ENCODE measurements around the gene CHIC2.
A peak's percentile ranks its signal among the peaks of the same experiment; 100 is the strongest.

The CHIC2 gene

DNA sequence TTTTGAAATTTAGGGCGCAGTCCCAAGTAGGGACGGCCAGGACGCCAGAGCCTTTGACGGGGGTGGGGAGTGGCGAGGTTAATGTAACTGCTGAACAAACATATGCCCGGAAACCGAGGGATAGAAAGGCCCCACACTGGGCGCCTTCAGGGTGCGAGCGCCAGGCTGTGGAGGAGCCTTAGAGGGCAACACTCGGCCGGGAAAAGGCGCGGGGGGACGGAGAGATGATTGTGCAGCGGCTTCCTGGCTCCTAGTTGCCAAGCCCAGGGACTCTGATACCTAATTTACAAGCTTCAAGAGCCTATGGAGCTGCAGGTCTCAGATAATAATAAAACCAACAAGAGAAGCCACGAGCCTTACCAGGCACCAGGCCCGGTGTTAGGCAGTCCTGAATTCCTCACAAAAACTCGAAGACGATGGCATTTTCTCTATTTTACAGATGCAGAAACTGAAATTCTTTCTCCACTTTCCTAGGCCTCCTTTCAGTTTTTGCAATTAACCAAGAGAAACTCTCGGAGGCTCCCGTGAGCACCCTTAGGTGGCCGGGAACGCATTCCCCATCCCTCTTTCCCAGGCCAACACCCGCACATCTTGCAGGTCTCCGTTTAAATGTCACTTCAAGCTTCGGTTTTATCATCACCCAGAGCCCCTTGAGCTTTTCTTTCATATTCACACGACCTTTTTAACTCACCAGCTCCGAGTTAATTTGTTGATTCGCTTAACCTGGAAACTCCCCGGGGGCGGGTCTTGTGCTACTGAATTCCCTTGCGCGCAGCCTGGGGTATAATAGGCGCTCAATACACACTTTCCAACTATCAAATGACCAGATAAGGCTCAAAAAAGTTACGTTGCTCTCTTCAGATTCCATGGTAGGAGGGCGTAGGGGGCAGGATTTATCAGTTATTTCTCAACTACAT lies 29.2 kb upstream of the CHIC2 start:
- no peak for DNase-seq (ENCODE audit: low read depth)

DNA sequence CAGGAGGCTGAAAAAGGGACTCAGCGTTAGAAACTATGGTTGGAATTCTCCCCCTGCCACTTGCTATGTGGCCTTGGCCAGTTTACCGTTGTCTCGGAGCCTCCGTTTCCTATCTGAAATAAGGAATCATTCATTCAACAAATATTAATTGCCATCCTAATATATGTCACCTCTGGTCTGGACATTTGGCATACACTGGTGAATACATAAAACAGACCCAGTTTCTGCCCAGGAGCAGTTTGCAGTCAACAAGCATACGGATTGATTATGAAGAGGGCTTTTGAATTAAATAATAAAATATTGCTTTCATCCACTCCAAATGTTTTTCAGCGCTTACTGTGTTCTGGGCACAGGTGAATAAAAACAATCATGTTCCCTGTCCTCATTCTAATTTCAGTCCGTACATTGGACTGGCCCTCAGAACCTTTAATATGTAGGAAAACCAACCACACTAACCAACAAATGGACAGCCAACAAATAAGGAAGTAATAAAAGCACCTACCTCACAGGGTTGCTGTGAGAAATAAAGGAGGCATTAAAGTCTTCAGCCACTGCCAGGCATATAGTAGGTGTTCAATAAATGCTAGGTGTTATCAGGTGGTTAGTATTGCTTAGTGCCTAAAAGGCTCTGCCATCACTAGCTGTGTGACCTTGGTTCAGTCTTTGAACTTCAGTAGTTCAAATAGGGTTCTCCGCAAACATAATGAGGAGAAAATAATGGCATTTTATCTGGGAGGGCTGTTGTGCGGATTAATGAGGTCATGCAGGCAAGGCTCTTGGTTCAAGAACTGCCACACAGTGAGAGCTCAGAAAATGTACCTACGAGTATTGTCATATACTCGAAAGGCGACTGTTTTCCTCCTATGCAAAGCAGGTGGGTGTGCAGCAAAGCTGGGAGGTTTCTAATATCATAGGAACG lies 28.3 kb upstream of the CHIC2 start:
- no peak for DNase-seq (ENCODE audit: low read depth)

DNA sequence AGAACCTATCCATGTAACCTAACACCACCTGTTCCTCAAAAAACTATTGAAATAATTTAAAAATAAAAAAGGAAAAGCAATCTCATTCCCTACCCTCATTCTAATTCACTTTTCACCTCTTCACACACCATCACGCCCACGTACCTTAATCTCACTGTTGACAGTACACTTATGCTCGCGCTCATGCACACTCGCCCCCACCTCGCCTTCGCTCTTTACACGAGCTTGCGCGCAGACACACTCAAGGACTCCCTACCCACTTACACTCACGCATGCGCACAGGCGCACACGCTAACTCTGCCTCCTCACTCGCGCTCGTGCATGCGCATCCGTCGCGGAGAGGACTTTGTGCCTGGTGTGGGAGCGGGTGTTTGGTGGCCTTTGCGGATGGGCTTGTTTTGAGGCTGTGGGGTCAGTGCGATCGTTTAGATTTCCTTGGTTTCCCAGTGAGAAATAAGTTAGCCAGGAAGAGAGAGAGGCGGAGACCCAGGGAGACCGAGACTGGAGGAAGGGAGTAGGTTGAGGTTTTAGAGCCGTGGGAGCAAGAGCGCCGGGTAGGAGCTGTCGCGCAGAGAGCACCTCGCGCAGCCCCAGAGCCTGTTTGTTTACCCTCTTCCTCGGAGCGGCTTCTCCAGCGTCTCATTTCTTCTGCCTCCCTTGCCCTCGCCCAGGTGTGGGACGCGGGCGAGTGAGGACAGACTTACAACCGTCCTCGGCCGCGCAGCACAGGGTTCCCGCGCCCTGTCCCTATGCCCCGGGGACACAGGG lies 27.4 kb upstream of the CHIC2 start:
- DNase-seq (ENCODE audit: low read depth), result peak; percentile 71

DNA sequence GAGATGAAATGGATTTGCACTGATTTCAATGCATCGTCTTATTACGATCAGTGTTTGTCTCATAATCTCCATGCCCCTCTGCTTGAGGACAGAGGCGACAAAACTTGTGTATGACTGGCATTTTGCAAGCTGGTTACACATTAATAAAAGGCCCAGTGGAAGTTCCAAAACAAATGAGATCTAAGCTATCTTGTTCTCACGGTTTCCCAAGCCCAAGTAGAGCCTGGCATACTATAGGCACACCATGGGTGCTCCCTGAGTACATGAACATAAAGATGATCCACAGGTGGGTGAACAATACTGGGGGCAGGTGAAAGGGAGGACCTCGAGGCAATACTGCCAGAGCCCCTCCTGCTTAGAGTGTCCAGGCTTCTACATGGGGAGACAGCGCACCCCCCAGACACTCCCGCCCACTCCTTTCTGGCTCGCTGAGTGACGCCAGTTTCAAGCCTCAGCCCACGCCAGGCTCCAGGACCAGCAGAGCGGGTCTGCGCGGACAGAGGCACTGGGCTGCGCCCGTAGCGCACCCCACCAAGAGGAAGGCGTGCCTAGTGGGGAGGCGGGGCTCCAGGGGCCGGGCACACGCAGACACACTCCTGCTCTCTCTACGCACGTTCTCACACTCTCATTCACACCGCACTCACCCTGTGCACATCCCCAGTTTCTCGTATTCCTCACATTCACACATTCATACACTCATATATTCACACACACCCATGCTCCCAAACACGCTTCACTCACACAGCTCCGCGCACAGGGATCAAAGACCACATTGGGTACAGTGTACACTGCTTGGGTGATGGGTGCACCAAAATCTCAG lies 26.6 kb upstream of the CHIC2 start:
- DNase-seq (ENCODE audit: low read depth), result no peak

DNA sequence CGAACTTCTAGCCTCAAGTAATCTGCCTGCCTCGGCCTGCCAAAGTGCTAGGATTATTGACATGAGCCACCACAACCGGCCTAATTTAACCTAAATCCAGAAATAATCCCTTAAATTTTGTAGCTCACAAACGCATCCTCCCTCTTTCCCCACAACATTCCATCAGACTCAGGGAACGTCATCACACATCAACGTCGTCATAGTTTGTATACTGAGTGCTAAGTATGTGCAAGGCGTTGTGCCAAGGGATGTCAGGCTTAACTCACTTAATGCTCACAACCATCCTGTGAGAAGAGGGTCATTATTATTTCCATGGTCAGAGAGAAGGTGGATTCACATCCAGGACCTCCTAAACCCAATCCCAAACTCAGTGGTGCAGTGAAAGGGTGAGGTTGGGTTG lies 26.0 kb upstream of the CHIC2 start:
- DNase-seq (ENCODE audit: low read depth), result no peak

DNA sequence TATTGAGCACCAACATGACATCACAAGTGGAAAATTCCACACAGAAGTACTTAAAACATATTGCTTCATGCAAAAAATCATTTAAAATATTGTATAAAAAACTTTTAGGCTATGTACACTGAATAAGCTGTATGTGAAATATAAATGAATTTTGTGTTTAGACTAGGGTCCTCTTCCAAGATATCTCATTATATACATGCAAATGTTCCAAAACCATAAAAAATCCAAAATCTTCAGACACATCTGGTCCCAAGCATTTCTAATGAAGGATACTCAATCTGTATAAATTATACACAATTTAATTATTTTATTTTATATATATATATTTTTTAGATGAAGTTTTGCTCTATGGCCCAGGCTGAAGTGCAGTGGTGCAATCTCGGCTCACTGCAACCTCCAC lies 25.5 kb upstream of the CHIC2 start:
- DNase-seq (ENCODE audit: low read depth), result no peak

DNA sequence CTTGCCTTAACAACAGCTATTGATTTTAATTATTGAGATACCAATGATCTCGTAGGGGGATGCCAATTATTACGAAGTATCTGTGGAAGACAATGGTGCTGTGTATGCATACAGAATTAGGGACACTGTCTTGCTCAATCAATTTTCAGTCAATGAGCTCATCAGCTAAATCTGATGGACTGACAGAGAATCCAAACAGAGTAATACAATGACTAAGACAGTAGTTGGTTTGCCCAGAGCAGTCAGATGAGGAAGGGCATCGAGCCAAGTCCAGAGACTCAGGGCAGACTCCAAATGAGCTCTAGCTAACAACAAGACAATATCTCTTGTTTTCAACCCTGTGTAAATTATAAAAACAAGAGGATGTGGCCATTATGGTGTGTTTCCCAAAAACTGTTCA lies 20.9 kb upstream of the CHIC2 start:
- no peak for DNase-seq (ENCODE audit: low read depth)

DNA sequence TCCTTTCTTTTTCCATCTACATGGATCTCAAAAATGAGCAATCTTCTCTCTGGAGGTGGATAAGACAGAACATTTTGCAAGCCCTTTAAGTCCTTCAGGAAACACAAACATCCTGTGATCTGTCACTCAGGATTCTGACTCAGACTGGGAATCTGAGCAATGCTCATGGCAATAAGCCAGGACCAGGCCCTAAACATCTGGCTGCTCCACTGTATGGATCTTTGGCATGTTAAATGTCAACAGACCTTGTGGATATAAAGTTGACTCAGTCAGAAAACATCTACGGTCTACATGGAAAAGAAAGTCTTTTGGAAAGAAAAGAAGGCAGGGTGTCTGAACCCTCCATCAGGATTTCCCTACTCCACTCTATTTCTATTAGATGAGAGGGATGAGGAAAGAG lies 17.8 kb upstream of the CHIC2 start:
- DNase-seq (ENCODE audit: low read depth), result no peak

DNA sequence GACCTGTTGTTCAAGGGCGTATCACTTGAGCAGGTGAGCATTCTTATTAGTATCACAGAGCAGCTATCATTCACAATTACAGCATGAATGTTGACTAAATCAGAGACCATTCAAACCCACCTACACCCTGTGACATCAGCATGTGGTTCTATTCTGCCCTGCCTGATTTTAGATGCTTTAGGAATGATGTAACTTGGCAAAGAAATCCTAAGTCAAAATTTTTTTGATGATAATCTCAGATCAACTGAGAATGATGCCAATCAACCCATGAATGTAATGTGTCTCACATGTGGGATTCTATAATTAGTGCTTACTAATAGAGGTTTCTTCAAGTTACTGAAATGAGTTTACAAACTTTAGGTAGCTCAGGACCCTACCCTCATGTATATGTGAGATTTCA lies 13.4 kb upstream of the CHIC2 start:
- no peak for DNase-seq (ENCODE audit: low read depth)

DNA sequence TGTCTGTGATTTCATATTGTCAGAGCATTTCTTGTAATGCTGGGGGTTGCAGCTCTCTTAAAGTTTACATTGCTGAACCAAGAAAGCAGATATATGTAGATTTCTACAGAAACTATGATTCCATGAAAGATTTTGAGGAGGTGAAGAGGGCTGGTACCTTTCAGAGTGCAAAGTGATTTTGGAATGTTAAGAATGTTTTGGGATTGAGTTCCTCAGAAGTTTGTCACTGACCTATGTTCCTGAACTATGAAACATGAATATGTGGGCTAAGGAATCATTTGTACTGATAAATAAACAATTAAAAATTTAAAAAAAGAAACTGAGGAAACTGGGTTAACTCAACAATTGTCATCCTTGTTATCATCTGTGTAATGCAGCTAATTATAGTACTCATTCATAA lies 12.3 kb upstream of the CHIC2 start:
- DNase-seq (ENCODE audit: low read depth), result no peak

DNA sequence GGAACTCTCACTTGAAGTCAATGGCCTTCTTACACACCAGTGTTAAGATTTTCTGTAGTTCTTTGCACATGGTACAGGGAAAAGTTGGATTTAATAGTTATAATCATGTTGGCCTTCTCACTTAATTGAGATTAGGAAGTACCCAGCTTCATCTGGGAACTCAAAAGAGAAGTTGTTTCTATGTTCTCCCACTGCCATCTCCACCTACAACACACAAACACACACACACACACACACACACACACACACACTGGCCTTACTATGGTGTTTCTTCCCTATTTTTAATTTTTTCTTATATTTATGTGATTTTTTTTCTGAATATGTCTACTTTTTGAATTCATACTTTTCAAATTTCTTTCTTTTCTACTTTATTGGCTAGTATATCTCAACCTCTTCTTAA lies 10.0 kb upstream of the CHIC2 start:
- DNase-seq (ENCODE audit: low read depth), result no peak

DNA sequence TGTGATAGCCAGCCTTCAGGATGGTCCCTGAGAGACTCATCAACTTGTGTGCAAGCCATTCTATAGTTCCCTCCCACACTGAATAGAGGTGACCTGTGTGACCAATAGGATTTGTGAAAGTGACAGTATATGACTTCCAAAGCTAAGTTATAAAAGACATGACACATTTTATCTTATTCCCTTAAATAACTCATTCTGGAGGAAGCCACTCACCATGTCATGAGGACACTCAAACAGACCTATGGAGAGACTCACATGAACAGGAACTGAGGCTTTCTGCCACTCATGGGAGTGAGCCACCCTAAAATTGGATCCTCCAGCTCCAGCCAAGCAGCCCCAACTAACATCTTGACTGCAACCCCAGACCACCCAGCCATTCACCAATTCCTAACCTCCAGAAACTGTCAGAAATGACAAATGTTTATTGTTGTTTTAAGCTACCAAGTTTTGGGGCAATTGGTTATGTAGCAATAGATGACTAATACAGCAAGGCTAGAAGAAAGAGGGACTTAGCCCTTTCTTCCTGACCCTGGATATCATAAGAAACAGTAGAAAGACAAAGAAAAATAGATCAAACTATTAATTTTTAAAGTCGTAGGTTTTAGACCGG lies 9.0 kb upstream of the CHIC2 start:
- no peak for DNase-seq (ENCODE audit: low read depth)

DNA sequence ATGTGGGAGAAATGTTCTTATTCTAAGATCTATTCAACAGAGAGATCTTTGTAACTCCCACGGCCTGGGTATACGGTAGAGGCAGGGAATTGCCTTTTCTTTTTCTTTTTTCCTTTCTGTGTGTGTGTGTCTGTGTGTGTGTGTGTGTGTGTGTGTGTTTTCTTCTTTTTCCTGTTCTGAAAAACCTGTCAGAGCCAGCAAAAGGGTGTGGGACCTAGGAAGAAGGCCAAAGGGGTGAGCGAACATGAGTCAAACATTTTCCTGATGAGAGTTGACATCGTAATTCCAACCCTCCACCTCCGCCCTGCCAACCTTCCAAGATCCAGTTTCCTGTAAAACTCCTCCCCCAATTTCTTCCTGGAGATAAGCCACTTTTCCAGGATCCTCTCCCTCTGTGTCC lies 2.8 kb upstream of the CHIC2 start:
- DNase-seq (ENCODE audit: low read depth), result no peak

DNA sequence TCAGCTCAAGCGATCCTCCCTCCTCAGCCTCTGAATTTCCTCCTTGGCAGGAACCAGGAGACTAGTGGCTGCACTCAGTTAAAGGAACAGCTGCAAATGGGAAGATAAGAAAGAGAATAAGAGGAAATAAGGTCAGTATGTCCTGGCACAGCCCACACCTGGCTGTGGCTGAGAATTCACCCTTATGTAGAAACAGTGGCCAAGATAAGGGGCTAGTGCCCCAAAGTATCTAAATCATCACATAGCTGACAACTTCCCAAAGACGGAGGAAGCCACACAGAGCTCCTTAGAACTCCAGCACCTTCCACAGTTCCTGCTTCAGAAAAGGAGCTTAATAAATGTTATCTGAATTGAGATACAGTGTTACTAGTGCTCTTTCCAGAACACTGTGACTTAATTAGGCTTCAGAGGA lies 2.3 kb upstream of the CHIC2 start:
- no peak for DNase-seq (ENCODE audit: low read depth)

DNA sequence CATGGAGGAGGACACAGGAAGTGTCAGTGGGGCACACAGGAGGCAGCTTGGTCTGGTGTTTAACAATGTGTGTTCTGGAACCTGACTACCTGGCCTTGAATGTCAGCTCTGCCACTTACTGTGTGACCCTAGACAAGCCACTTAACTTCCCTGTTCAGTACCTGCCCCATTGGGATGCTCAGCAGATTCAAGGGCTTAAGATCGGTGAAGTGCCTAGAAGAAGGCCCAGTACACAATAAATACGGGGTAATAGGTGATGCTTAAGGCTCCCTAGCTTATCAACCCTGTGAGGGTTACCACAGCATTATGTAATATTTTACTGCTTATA lies 1.6 kb upstream of the CHIC2 start:
- no peak for DNase-seq (ENCODE audit: low read depth)

DNA sequence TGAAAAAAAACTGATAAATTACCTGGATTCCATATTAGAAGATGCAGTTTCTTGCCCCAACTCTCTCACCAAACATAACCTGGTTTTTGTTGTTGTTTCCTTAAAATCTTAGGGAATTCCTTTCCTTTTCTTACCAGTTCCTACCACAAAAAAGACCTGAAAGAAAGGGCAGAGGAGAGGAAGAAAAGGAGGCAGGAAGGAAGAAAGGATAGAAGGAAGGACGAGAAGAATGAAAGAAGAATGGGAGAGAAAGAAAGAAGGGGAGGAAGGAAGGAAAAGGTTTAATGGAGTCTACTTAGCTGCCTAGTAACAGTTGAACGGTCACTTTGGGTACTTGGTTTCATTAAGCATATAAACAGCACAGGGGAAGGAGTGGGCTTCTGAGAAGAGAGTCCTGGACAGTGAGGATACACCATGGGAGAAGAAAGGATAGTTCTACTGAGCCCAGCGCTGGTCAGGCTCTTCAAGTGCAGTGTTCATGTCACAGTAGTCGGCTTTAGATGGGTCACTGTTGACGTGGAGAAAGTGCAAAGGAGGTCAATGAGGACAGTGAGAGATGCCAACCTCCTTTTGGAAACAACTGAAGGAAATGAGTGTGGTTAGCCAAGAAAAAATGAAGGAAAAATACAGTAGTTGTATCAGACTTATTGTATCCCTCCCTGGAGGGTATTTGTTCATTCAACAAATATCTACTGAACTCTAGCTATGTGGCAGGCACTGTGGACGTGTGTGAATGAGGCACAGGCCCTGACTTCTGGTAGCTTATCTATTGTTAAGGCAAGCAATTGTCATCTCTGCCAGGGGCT lies 1.1 kb upstream of the CHIC2 start:
- no peak for DNase-seq (ENCODE audit: low read depth)

DNA sequence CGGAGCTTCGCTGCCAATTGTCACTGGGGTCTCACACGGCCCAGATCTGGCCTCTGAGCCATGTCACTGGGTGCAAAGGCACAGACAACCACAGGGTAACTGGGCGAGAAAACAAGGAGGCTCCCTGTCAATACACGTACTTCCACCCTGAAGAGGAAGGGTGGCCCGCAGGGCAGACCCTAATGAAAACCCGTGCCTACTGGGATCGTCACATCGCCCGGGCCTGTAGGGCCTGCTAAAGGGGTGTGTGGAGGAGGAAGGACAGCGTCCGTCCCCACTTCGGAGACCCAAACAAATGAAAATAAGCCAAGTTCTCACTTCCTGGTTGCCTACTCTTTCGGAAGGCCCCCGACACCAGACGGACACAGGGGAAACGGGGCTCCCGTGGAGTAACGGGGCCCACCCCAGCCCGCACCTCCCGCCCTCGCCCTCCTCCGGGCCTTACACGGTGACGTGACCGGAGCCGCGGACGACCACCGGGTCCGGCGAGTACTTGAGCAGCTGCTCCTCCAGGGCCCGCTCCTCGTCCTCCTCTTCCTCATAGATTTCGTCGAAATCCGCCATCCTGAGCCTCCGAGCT lies 578 bp downstream of the CHIC2 start:
- DNase-seq (ENCODE audit: low read depth), result peak; percentile 17

DNA sequence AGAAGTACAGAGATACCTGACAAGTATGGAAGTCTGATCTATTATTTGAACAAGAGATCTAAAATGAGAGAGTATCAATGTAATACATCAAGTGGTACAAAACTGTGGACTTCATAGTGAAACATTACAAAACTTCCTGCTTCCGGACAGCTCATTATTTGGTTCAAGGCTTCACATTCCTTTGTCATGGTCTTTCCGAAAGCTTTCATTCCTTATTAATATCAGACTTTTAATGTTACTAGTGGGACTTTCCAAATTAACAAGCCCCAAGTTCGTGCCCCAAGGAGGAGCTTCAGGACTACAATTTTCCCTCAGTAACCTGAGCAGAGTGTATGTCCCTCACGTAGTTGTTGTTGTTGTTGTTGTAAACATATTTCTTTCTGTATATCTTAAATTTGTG lies 1.2 kb downstream of the CHIC2 start:
- DNase-seq (ENCODE audit: low read depth), result no peak

DNA sequence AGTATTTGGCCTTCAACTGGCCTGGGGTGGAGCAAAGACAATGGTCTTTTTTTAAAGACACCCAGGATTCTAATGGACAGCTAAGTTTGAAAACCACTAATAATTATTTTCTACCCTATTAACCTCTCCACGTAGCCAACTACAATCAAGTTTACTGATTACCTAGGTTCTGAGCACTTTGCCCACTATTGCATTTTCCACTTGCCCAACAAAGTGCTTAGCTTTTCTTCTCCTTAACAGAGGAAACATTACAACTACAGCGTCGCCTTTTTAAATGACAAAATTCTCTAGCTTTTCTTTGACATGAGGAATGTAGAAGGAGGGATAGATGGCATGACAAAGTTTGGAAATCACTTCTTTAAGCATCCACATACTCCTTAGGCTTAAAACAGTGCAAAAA lies 2.0 kb downstream of the CHIC2 start:
- no peak for DNase-seq (ENCODE audit: low read depth)

DNA sequence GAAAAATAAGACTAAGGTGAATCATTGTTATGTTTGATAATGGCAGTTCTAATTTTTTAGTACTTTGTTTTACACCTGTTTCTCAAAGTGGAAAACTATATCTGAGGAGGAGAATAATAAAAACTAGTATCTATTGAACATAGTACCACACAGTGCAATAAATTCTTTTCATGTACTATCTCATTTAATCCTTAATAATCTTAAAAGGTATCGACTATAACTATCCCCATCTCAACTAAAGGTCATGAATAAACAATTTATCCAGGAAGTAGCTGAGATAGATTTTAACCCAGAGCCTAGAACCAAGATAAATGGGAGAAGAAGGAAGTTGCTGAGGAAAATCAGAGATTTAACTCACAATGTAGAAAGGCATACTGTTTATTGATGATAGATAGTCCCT lies 2.5 kb downstream of the CHIC2 start:
- DNase-seq (ENCODE audit: low read depth), result no peak
